HG02943 (cell line): ENCODE data around the gene DESI2.
"Not testable (repeated sequence)": the region's sequence is repeated elsewhere in the genome, so short reads cannot be mapped to it uniquely, and the experiment has no call there.

Experiments
- ATAC-seq: cut with Tn5 transposase; IDR thresholded peaks from one replicate; pipeline ENCODE4 v1.9.1; 2021; ENCODE audit warnings: mild to moderate bottlenecking, low read depth, moderate library complexity; ENCODE audit not compliant: unreplicated experiment

Gene DESI2

DNA sequence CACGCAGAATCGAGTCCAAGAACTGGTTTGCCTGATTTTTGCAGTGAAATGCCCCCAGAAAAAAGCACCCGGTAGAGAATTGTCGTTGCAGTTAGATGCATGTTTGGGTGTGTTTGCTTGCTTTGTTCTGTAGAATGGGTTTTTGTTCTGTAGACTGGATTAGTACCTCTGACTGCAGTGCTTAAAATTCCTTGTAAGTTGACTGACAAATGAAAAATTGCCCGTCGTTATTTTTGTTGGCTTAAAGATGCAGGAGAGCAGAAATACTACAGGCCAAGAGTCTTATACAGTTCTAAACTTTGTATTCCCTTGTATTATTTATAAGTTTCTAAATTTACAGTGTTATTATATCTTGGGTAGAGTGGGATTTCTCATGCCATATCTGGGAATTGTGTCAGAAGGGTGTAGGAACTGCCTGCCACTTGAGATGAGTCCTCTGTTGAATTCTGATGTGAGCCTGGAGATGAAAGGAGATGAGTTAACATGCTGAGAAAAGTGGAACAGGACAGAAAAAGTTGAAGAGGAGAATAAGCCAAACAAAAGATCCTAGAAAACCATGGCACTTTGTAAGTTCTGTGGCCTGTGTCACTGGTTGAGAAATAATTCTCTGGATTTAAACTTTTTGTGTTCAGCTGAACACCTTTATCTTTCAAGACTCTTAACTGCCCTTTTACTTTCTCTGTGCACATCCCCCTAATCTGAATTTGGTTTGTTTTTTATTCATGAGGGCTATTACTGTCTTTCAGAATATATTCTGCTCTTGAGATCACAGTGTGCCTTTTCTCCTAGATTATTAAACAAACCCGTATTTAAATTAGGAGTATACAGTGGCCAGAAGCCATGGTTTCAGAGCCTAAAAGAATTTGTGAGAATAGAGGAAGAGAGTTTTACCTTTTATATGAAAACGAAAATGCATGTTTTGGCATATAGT lies 1.4 kb downstream of the DESI2 start:
- no peak for ATAC-seq

DNA sequence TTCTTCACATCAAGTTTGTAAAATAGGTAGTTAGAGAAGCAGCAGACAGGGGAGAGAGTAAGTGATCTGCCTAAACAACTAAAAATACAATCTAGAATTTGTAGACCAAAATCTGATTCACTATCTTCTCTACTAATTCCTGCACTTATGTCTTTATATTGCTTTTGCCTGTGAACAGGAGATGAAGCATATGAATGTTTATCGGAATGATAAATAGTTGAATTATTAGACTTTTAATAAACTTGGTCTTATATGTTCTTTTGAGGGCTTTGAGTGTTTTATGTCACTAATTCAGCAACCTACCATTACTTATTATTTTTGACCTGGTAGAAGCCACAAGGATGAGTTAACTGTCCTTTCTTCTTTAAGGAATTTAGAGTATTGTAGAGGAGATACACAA lies 2.3 kb downstream of the DESI2 start:
- no peak for ATAC-seq

DNA sequence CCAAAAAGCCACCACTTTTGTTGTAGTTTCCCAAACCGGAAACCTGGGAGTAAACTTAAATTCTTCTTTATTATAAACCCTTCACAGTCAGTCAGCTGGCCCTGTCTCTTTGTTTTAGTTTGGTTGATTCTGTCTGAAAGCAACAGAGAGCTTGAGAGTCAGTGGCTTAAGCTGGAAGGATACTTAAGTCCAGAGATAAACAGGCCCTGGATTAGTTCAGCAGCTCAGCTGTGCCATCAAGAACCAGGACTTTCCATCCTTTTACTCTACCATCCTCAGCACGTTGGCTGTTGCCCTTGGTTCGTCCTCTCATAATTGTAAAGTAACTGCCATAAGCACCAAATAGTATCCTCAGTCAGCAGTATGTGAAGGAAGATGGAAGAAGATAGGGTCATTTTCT lies 4.5 kb downstream of the DESI2 start:
- no peak for ATAC-seq

DNA sequence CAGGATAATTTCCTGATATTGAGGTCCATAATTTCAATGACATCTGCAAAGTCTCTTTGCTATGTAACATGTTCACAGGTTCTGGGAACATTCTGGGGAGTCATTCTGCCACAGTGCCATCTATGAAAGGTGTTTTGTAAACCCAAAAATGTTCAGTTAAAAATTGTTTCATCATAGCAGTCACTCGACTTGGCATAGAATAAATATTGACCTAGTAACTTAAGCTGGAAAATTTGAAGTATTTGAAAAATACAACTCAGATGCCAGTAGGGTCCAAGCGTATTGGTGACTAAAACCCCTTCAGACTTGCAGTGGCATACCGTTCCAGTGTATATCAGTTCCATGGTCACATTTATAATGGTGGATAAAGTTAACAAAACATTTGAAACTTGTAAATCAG lies 6.8 kb downstream of the DESI2 start:
- no peak for ATAC-seq

- ATAC-seq: no peak
Measured at GRCh38 chr1:244660595-244660994, 7.7 kb downstream of the DESI2 start.

DNA sequence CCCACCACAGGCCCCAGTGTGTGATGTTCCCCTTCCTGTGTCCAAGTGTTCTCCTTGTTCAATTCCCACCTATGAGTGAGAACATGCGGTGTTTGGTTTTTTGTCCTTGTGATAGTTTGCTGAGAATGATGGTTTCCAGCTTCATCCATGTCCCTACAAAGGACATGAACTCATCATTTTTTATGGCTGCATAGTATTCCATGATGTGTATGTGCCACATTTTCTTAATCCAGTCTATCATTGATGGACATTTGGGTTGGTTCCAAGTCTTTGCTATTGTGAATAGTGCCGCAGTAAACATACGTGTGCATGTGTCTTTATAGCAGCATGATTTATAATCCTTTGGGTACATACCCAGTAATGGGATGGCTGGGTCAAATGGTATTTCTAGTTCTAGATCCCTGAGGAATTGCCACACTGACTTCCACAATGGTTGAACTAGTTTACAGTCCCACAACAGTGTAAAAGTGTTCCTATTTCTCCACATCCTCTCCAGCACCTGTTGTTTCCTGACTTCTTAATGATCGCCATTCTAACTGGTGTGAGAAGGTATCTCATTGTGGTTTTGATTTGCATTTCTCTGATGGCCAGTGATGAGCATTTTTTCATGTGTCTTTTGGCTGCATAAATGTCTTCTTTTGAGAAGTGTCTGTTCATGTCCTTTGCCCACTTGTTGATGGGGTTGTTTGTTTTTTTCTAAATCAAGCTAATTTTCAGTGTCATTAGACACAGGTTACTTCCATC lies 8.8 kb downstream of the DESI2 start:
- ATAC-seq: not testable (repeated sequence)

GRCh38 chr1:244662599-244662998 lies 9.7 kb downstream of the DESI2 start:
- ATAC-seq: no peak

DNA sequence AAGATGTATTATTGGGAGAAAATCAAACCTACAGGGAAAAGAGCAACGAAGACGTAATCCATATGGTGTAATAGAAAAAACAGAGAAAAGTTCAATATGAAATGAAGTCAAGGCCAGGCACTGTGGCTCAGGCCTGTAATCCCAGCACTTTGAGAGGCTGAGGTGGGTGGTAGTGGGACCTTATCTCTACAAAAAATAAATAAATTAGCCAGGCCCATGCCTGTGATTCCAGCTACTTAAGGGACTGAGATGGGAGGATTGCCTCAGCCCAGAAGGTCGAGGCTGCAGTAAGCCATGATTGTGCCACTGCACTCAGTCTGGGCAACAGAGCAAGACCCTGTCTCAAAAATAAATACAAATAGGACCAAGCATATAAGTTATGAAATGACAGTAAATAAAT lies 11.4 kb downstream of the DESI2 start:
- no peak for ATAC-seq

DNA sequence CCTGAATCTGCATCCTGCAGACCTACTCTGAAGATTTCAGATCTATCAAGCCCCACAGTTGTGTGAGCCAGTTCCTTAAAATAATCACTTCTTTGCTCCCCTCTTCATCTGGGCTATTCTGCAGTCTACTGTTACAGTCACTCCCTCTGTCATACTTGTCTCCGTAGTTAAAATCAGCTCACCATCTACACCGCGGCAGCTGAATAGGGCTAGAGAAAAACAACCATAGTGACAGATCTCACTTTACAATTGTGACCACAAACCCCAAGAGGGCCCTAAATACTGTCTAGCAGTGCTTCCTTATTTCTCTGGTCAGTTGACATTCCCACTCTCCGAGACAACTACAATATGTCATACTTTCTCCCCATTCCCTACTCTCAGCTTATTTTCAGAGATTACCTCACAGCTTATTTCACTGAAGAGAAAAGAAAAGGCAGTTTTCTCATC lies 12.9 kb downstream of the DESI2 start:
- peak; percentile 70 for ATAC-seq

- ATAC-seq: not testable (repeated sequence)
Measured at GRCh38 chr1:244666672-244667418, 13.9 kb downstream of the DESI2 start.

DNA sequence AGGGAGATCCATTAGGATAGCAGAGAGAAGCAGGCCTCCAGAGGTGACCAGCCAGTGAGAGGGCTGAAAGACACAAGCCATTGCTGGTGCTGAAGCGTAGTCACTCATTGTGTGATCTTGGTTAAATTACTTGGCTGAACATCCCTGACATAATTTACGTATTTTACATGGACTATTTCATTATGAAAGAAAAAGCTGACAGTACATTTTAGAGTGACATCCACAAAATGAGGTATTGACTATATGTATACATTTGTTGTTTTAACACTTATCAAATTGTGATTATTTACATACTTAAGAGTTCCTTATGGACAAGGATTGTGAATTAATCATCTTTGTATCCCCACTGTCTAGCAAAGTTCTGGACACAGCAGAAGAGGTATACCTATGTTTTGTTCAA lies 14.9 kb downstream of the DESI2 start:
- ATAC-seq: no peak

GRCh38 chr1:244672946-244673682 lies 20.2 kb downstream of the DESI2 start:
- ATAC-seq: no peak

DNA sequence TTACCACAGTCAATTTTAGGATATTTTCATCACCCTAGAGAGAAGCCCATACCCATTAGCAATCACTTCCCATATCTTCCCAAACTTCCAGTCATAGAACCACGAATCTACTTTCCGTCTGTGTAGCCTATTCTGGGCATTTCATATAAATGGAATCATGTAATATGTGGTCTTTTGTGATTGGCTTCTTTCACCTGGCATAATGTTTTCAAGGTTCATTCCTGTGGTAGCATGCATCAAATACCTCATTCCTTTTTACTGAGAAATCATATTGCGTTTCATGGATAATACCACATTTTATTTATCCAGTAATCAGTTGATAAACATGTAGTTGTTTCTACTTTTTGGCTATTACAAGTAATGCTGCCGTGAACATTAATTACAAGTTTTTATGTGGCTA lies 21.5 kb downstream of the DESI2 start:
- ATAC-seq: no peak

- ATAC-seq: no peak
Measured at GRCh38 chr1:244675167-244675566, 22.2 kb downstream of the DESI2 start.

- ATAC-seq: no peak
Measured at GRCh38 chr1:244678697-244679096, 25.8 kb downstream of the DESI2 start.

DNA sequence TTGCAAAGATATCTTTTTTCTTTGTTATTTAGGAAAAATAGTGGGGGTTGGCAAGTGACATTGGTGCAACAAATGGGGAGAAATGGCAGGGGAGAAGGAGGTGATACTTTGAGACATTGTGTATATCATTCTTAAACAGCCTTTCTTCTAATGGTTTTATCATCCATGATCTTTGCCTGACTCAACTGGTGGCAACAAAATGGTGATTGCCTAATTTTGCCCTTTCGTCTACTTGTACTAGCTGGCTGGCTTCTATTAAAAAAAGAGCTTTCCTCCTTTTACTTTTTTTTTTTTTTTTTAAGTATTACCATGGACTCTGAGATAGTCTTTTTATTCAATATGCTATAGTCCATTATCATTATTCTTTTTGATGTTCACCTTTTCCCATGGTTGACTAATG lies 27.7 kb downstream of the DESI2 start:
- ATAC-seq: no peak

DNA sequence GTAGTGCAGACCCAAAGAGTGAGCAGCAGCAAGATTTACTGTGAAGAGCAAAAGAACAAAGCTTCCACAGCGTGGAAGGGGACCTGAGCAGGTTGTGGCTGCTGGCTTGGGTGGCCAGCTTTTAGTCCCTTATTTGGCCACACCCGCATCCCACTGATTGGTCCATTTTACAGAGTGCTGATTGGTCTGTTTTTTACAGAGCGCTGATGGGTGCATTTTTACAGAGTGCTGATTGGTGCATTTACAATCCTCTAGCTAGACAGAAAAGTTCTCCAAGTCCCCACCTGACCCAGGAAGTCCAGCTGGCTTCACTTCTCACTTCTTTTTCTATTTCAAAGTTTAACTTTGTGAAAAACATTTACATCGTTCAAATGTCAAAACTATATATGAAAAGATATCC lies 29.2 kb downstream of the DESI2 start:
- ATAC-seq: not testable (repeated sequence)

- ATAC-seq: no peak
Measured at GRCh38 chr1:244695937-244696336, 43.0 kb downstream of the DESI2 start.

GRCh38 chr1:244699741-244700140 lies 46.8 kb downstream of the DESI2 start:
- no peak for ATAC-seq

DNA sequence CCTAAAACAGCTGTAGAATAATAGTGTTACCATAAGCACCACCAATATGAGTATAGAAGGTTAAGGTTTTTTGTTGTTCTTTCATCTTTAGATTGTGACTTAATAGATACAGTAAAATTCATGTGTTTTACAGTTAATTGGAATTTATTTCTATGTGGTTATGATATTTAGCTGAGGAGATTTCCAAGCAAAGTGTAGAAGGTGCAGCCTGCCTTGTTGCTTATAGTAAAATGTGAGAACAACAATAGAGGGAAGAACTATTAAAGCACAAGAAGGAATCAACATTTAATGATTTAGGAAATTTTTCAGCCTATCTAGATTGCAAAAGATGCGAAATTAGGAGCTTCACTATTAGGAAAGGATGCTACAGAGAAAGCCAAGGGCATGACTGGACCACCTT lies 47.9 kb downstream of the DESI2 start:
- no peak for ATAC-seq
